Measurements from ENCODE around the gene SLC8A2.

GRCh38 chr19:47423203-47423882 is 48.4 kb downstream of the SLC8A2 start:
- no peak for TF ChIP-seq CTCF (IDR thresholded peaks at IDR 0.05)
- no peak for TF ChIP-seq ZFX (IDR thresholded peaks at IDR 0.05; ENCODE audit: borderline replicate concordance)

Data from 22Rv1 (cell line).